HG03520 (cell line): ENCODE results near the gene CBL.
"Not testable (repeated sequence)": the region's sequence is repeated elsewhere in the genome, so short reads cannot be mapped to it uniquely, and the experiment has no call there.

ENCODE experiments used
- ATAC-seq: cut with Tn5 transposase; IDR thresholded peaks from one replicate; pipeline ENCODE4 v1.9.1; 2021; ENCODE audit warnings: mild to moderate bottlenecking, moderate library complexity; ENCODE audit not compliant: unreplicated experiment

CBL gene

GRCh38 chr11:119205574-119206510 lies at the start of gene CBL:
Gene CBL, plus strand, starts transcription at chr11:119206339. Its CDS starts 79 bp downstream, at chr11:119206418.
- peak; percentile 72 for ATAC-seq

- ATAC-seq, result no peak
Measured at GRCh38 chr11:119156496-119156895, 49.6 kb upstream of the CBL start.

GRCh38 chr11:119157063-119157462 lies 49.1 kb upstream of the CBL start:
- no peak for ATAC-seq

- no peak for ATAC-seq
Measured at GRCh38 chr11:119158467-119158866, 47.7 kb upstream of the CBL start.

GRCh38 chr11:119160151-119160550 lies 46.0 kb upstream of the CBL start:
- no peak for ATAC-seq

GRCh38 chr11:119161871-119162270 lies 44.3 kb upstream of the CBL start:
- ATAC-seq, result no peak

- no peak for ATAC-seq
Measured at GRCh38 chr11:119166368-119167076, 39.6 kb upstream of the CBL start.

- not testable (repeated sequence) for ATAC-seq
Measured at GRCh38 chr11:119167077-119167458, 39.1 kb upstream of the CBL start.

GRCh38 chr11:119167933-119168332 lies 38.2 kb upstream of the CBL start:
- ATAC-seq, result no peak

GRCh38 chr11:119168471-119169281 lies 37.5 kb upstream of the CBL start, which contains the start of gene NLRX1:
Gene NLRX1, plus strand, starts transcription at chr11:119168725. Its CDS starts 2,679 bp downstream, at chr11:119171404.
- peak; percentile 81 for ATAC-seq

GRCh38 chr11:119169282-119169719 lies 36.8 kb upstream of the CBL start:
- ATAC-seq, result peak; percentile 24

- ATAC-seq, result no peak
Measured at GRCh38 chr11:119172513-119172912, 33.6 kb upstream of the CBL start.

GRCh38 chr11:119173453-119173852 lies 32.7 kb upstream of the CBL start:
- no peak for ATAC-seq

- no peak for ATAC-seq
Measured at GRCh38 chr11:119175493-119176077, 30.6 kb upstream of the CBL start.

- no peak for ATAC-seq
Measured at GRCh38 chr11:119178166-119178680, 27.9 kb upstream of the CBL start.

GRCh38 chr11:119179342-119179741 lies 26.8 kb upstream of the CBL start:
- ATAC-seq, result no peak

GRCh38 chr11:119179983-119180382 lies 26.2 kb upstream of the CBL start:
- ATAC-seq, result no peak

- no peak for ATAC-seq
Measured at GRCh38 chr11:119180729-119181676, 25.1 kb upstream of the CBL start.
